GM19023 (cell line): ENCODE results near the gene TCF21.
"Not testable (repeated sequence)": the region's sequence is repeated elsewhere in the genome, so short reads cannot be mapped to it uniquely, and the experiment has no call there.

Experiments
- ATAC-seq: cut with Tn5 transposase; IDR thresholded peaks from one replicate; pipeline ENCODE4 v1.9.1; 2021; ENCODE audit warnings: mild to moderate bottlenecking, moderate library complexity; ENCODE audit not compliant: unreplicated experiment

The TCF21 gene

DNA sequence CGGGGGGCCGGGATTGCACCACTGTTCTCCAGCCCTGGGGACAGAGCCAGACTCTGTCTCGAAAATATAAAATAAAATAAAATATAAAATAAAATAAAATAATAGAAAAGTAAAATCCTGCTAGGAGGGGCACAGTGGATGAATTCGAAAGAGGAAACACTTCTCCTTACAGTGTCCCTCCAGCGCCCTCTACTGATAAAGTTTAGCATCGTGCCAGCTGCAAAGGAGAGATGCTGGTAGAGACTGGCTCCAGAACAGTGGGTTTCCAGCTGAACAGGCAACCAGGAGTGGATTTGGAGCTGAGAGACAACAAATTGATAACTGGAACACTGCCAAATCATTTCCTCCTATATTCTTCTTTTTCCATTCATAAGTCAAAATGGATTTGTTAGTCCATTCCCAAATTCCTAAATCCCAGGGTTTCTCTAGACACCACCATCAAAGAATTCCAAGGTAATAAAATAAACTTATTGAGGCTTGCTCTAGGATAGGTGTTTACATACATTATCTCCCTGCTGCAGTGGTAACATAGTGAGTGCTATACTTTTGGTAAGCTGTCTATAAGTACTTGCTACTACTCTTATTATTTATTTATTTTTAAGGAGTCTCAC, 32.4 kb downstream of the TCF21 start:
- ATAC-seq: peak; percentile 55

DNA sequence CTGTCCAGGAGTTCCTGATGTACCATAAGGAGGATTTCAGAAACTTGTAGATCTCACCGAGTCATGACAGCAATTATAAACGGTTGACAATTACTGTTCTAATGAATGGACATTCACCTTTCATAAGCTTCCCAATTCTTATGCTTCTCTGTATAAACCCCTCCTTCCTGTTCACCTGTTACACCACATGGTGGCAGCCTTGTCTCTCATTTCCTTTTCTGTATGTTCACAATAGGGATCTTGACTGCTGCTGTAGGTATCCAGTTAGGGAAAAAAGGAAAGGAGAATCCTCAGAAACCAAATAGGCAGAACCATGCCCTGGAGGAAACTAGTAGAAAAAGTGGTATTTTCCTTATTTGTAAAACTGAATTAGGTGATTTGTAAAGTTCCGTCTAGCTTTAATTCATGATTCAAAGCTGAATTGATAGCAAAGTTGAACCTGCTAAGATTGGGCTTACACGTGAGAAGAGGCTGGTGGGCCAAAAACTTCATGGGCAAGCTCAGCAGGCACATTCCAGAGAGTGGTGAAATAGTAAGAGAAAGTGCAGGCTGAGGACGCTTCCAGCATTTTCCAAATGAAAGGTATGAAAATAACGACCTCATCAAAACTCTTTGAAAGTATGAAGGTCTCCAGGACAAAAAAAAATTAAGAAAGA, 35.2 kb downstream of the TCF21 start:
- peak; percentile 92 for ATAC-seq

GRCh38 chr6:133931221-133931620, 42.3 kb downstream of the TCF21 start:
- ATAC-seq: not testable (repeated sequence)

DNA sequence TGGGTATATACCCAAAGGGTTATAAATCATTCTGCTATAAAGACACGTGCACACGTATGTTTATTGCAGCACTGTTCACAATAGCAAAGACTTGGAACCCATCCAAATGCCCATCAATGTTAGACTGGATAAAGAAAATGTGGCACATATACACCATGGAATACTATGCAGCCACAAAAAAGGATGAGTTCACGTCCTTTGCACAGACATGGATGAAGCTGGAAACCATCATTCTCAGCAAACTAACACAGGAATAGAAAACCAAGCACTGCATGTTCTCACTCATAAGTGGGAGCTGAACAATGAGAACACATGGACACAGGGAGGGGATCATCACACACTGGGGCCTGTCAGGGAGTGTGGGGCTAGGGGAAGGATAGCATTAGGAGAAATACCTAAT, 47.4 kb downstream of the TCF21 start:
- ATAC-seq: not testable (repeated sequence)

GRCh38 chr6:133937909-133938308, 49.0 kb downstream of the TCF21 start:
- ATAC-seq: no peak

DNA sequence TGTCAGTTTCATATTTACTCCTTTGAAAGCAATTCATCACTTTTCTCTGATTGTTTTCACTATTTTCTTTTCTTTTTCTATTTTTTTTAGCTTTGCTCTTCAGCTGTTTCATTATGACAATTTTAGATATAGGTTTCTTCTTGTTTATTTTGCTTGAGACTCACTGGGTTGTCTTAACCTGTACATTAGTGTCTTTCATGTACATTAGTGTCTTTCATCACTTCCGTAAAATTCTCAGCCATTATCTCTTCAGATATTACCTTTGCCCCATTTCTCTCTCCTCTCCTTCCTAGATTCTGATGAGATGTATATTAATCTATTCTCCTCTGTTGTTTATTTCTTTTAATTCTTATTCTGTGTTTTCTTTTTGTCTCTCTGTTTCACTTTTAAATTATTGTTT, 49.6 kb downstream of the TCF21 start:
- no peak for ATAC-seq

DNA sequence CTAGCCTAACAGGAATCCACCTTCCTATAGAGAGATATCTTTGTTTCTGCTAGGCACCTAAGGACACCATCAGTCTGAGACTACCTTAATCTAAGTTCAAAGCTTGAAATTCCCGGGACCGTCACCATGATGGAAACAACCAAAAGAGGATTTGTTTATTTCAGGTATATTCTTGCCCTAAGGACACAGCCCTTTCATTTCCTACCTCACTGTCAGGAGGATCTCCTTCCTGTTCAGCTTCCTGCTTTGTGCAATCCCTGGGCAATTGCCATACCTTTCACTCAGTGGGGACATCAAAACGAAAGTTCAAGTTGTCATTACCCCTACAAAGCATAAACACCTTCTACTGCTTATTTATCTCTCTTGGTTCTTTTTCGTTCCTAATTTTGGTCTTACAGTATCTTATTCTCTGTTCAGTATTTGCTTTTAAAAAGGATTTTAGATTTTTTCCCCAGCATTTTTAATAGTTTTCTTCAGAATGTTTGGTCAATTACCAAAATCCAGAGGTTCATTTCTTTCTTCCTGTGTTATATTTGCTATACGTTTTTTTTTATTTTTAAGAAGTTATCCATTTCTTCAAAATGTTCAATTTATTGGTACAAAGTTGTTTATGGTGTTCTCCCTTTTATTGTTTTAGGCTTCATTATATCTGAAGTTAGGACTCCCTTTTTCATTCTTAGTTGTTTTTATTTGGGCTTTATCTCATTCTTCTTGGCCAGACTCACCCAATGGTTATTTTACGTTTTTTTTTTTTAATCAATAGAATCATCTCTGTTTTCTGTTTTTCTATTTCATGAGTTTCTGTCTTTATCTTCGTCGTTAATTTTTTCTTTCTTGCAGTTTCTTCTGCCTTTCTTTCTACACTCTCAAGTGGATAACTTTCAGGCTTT, 51.1 kb downstream of the TCF21 start:
- no peak for ATAC-seq
